Kidney (tissue), 14 donors: ENCODE results near the gene MSRB3. TPM values are rescaled to one million over a fixed set of nuclear protein-coding genes. Genes with fewer than 3 reads are reported as not detected.
A peak's percentile ranks its signal among the peaks of the same experiment; 100 is the strongest.

Source experiments
- DNase-seq, 5 donors: peaks; one replicate each; pipeline ENCODE4 v3.0.0-alpha.2; 2013 to 2020
- FAIRE-seq: peaks from 2 replicates; lab custom pipeline; 2012; peaks lifted over from hg19 to GRCh38; lab: Jason Lieb, UNC
- H3K27ac ChIP-seq, 2 donors: one replicate each; pipeline ENCODE4 v1.7.0; 2013; ENCODE audit warnings: low read depth in 2 of 2, low read length in 2 of 2, inconsistent platforms in 1 of 2
- H3K27me3 ChIP-seq: one replicate; pipeline ENCODE4 v1.7.1; 2013; ENCODE audit warnings: low read length, inconsistent platforms; ENCODE audit not compliant: control insufficient read depth, insufficient read depth
- H3K36me3 ChIP-seq, 3 donors: one replicate each; pipeline versions ENCODE4 v1.7.0 to v1.7.1; 2013; ENCODE audit warnings: low read length in 3 of 3, control low read depth in 1 of 3, inconsistent platforms in 1 of 3; ENCODE audit not compliant: insufficient read depth in 3 of 3, control insufficient read depth in 2 of 3
- H3K4me1 ChIP-seq, 3 donors: one replicate each; pipeline versions ENCODE4 v1.7.0 to v1.7.1; 2013; ENCODE audit warnings: low read length in 3 of 3, inconsistent platforms in 1 of 3, low read depth in 1 of 3; ENCODE audit not compliant: control insufficient read depth in 2 of 3, insufficient read depth in 2 of 3
- H3K4me3 ChIP-seq, 3 donors: one replicate each; pipeline versions ENCODE4 v1.7.0 to v1.8.1; 2013; ENCODE audit warnings: low read length in 3 of 3, control low read depth in 1 of 3, inconsistent platforms in 1 of 3
- H3K9ac ChIP-seq, 3 donors: one replicate each; pipeline versions ENCODE4 v1.7.0 to v1.7.1; 2013; ENCODE audit warnings: low read length in 3 of 3, control low read depth in 1 of 3, inconsistent platforms in 1 of 3
- H3K9me3 ChIP-seq, 3 donors: one replicate each; pipeline versions ENCODE4 v1.7.0 to v1.7.1; 2013; ENCODE audit warnings: low read length in 3 of 3, control low read depth in 1 of 3, inconsistent platforms in 1 of 3; ENCODE audit not compliant: control insufficient read depth in 2 of 3, insufficient read depth in 1 of 3
- CTCF ChIP-seq: IDR thresholded peaks from 3 replicates; pipeline ENCODE4 v1.5.1; 2012; ENCODE audit warnings: mild to moderate bottlenecking, moderate library complexity, borderline replicate concordance; ENCODE audit not compliant: insufficient read depth; ENCODE audit errors: extremely low read depth
- intact Hi-C: fragments of 100-400 bp; cut with DNase I; formaldehyde crosslinking; loops from one replicate; pipeline ENCODE4 v1.11.1; 2022
- polyA plus RNA-seq: library from polyadenylated mRNA; stranded (reverse); fragments of 350-450 nt; fragmentation: Illumina TruSeq; extraction: RNeasy Lipid Tissue Mini Kit (QIAGEN cat#74804); gene quantifications from one replicate; pipeline ENCODE4 v1.2.3, GENCODE V29; 2014; ENCODE audit warnings: low read depth, low replicate concordance; ENCODE audit not compliant: insufficient read depth
- total RNA-seq: library from RNA; stranded (reverse); fragmentation: NEBNext Ultra II Directional; extraction: Animal tissue kit (Norgen Biotek cat#: 25700); gene quantifications from one replicate; pipeline ENCODE4 v1.2.1, GENCODE V29; 2021
- donor health status: control.
- donor health status: control.
- donor health status: control.
- donor health status: control.
- donor health status: control.
- donor health status: DM: yes; HTN: yes; CAD: no.
- donor health status: Normal renal cell carcinoma (clear cell type).

MSRB3 gene
- total and polyA plus RNA-seq, 2 donors from 2014 or later, result 10.3 to 35.9 TPM

DNA sequence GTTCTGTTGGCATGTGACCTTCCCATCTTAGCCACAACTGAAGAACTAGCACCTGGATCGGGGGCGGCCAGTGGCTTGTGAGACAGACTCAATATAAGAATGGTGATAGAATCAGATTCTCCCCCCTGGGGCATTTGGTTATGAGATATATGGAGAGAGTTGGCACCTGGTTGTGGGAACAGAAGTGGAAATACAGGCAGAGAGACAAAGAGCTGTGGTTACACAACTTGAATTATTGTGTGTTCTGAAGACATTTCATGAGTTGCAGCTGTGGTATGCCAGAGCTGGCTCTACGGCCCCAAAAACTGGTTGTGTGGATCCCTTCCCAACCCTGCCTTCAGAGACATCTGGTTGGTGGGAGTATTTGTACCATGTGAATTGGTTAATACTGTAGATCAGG is 2.9 kb upstream of the MSRB3 start:
- Histone ChIP-seq H3K9ac (no peak overlapping the region), H3K9me3 (no peaks in the 10 kb centered on the region), H3K4me3 (no peak overlapping the region), H3K36me3 (no peaks in the 10 kb centered on the region), H3K27ac (no peak overlapping the region), H3K27me3 (no peaks in the 10 kb centered on the region), H3K4me1 (peaks cover 0 to 7% (median 0%) of the 10 kb centered on the region in 3 donors)
- no peak for DNase-seq
- TF ChIP-seq CTCF, result no peak
- intact Hi-C loops, result no loop called here
- FAIRE-seq, result no peak

- DNase-seq (no peak), FAIRE-seq (no peak)
- H3K4me3 ChIP-seq, result no peak overlapping the region
- peaks cover 0 to 7% (median 0%) of the 10 kb centered on the region in 3 donors for H3K4me1 ChIP-seq
- no peak overlapping the region for H3K27ac ChIP-seq
- H3K27me3 ChIP-seq, result no peaks in the 10 kb centered on the region
- no peaks in the 10 kb centered on the region for H3K9me3 ChIP-seq
- intact Hi-C loops, result no loop called here
- no peaks in the 10 kb centered on the region for H3K36me3 ChIP-seq
- H3K9ac ChIP-seq, result no peak overlapping the region
- no peak for TF ChIP-seq CTCF
Measured at GRCh38 chr12:65276916-65277530, 1.5 kb upstream of the MSRB3 start.

GRCh38 chr12:65277994-65278575 is 398 bp upstream of the MSRB3 start:
- Histone ChIP-seq H3K9me3 (no peaks in the 10 kb centered on the region), H3K27ac (peak overlapping the region in 1 of 2 donors; percentile 37), H3K27me3 (no peaks in the 10 kb centered on the region), H3K36me3 (no peaks in the 10 kb centered on the region), H3K4me3 (peak overlapping the region; percentile 52 to 68 (median 67)), H3K4me1 (peaks cover 0 to 7% (median 0%) of the 10 kb centered on the region in 3 donors), H3K9ac (peak overlapping the region in 2 of 3 donors; percentile 24 to 43)
- FAIRE-seq, result no peak
- intact Hi-C loops, result no loop called here
- TF ChIP-seq CTCF, result no peak
- peak in 2 of 5 donors; percentile 21 to 39 for DNase-seq
